ENCODE measurements around the gene ZMYM2. TPM values are rescaled to one million over a fixed set of nuclear protein-coding genes. Genes with fewer than 3 reads are reported as not detected.

The ZMYM2 gene
- total and polyA plus RNA-seq, 2 of the 13 experiments (the other 11 are each of a cell fraction or from before 2014, with no cell fraction given), result 22.4 to 40.8 TPM

GRCh38 chr13:19959831-19960652 lies 1.5 kb downstream of the ZMYM2 start (continued):
- no peak for TF ChIP-seq TMF1 (CRISPR knock-in tag; IDR thresholded peaks at IDR 0.05; ENCODE audit: low read depth)
- TF ChIP-seq SALL1 (CRISPR knock-in tag; IDR thresholded peaks at IDR 0.05), result peak; percentile 30
- TF ChIP-seq ZUFSP (CRISPR knock-in tag; IDR thresholded peaks at IDR 0.05; ENCODE audit: borderline replicate concordance), result no peak
- peak; percentile 86 for TF ChIP-seq BHLHE40 (IDR thresholded peaks at IDR 0.05; ENCODE audit: low read length)
- TF ChIP-seq BCL6 (CRISPR knock-in tag; IDR thresholded peaks at IDR 0.05), result no peak
- no peak for TF ChIP-seq SIX1 (CRISPR knock-in tag; IDR thresholded peaks at IDR 0.05; ENCODE audit: borderline replicate concordance)
- TF ChIP-seq HDAC6 (IDR thresholded peaks at IDR 0.05; ENCODE audit: low read depth, low read length), result no peak
- no peak for TF ChIP-seq ZMYM2 (CRISPR knock-in tag; IDR thresholded peaks at IDR 0.05)
- TF ChIP-seq ZNF432 (CRISPR knock-in tag; IDR thresholded peaks at IDR 0.05; ENCODE audit: borderline replicate concordance), result no peak
- peak; percentile 59; the same call in 1 of the 2 replicates for TF ChIP-seq CBX5 (CRISPR knock-in tag; IDR thresholded peaks at IDR 0.05; ENCODE audit: borderline replicate concordance)
- TF ChIP-seq STAG1 (CRISPR knock-in tag; IDR thresholded peaks at IDR 0.05), result peak; percentile 45
- TF ChIP-seq ZNF605 (CRISPR knock-in tag; IDR thresholded peaks at IDR 0.05), result 0 out of 2 replicates have a peak, but pooled peaks have one; percentile 47
- TF ChIP-seq WIZ (CRISPR knock-in tag; IDR thresholded peaks at IDR 0.05), result no peak
- no peak for TF ChIP-seq ZNF547 (CRISPR knock-in tag; IDR thresholded peaks at IDR 0.05)
- peak; percentile 82 for TF ChIP-seq CTCF (CRISPR knock-in tag; IDR thresholded peaks at IDR 0.05)
- TF ChIP-seq ZSCAN9 (CRISPR knock-in tag; IDR thresholded peaks at IDR 0.05; ENCODE audit: borderline replicate concordance), result no peak
- TF ChIP-seq ZNF276 (CRISPR knock-in tag; IDR thresholded peaks at IDR 0.05; ENCODE audit: low read depth), result no peak
- TF ChIP-seq ARID3A (IDR thresholded peaks at IDR 0.05; ENCODE audit: low read depth, low read length), result peak; percentile 82
- no peak for TF ChIP-seq CREBL2 (CRISPR knock-in tag; IDR thresholded peaks at IDR 0.05; ENCODE audit: borderline replicate concordance)
- no peak for TF ChIP-seq ZNF496 (CRISPR knock-in tag; IDR thresholded peaks at IDR 0.05; ENCODE audit: insufficient replicate concordance)
- TF ChIP-seq ZNF30 (CRISPR knock-in tag; IDR thresholded peaks at IDR 0.05), result no peak
- no peak for TF ChIP-seq SALL2 (CRISPR knock-in tag; IDR thresholded peaks at IDR 0.05)
